ENCODE results near the gene LY6G5C.

- TF ChIP-seq CTCF (IDR thresholded peaks at IDR 0.05 in 2 of 3, conservative IDR thresholded peaks at IDR 0.05 in 1 of 3; ENCODE audit: insufficient read depth in 2 of 3, low read depth in 1 of 3, low read length in 3 of 3) (no peak), ZNF511 (CRISPR knock-in tag; IDR thresholded peaks at IDR 0.05) (no peak)
Measured at GRCh38 chr6:31636698-31637596, 43.9 kb downstream of the LY6G5C start.
